ENCODE results near the gene PDE4C.

Gene PDE4C

GRCh38 chr19:18196511-18196845 lies 29.8 kb downstream of the PDE4C start:
- no peak for DNase-seq

- no peak for DNase-seq
These were observed 31.5 kb downstream of the PDE4C start for GRCh38 chr19:18194554-18195238.

- DNase-seq: no peak
These were observed 32.1 kb downstream of the PDE4C start for GRCh38 chr19:18194181-18194530.

- DNase-seq: no peak
These were observed 32.7 kb downstream of the PDE4C start for GRCh38 chr19:18193388-18194180.

GRCh38 chr19:18192673-18193387 lies 33.4 kb downstream of the PDE4C start, which contains the start of gene MPV17L2:
TSS of gene MPV17L2 (plus strand) at chr19:18193218. CDS start at chr19:18193282, 64 bp downstream.
- DNase-seq: peak; percentile 99

- DNase-seq: no peak
These were observed 34.6 kb downstream of the PDE4C start for GRCh38 chr19:18191640-18192062.

GRCh38 chr19:18190278-18190677 lies 36.0 kb downstream of the PDE4C start:
- no peak for DNase-seq

GRCh38 chr19:18185538-18185937 lies 40.7 kb downstream of the PDE4C start:
- no peak for DNase-seq

GRCh38 chr19:18183529-18183928 lies 42.7 kb downstream of the PDE4C start:
- DNase-seq: no peak

- DNase-seq: no peak
These were observed 46.3 kb downstream of the PDE4C start for GRCh38 chr19:18179957-18180356.

GRCh38 chr19:18176367-18177310 lies 49.6 kb downstream of the PDE4C start:
- DNase-seq: no peak

GRCh38 chr19:18174983-18175382 lies 51.3 kb downstream of the PDE4C start:
- no peak for DNase-seq
